ENCODE measurements around the gene PI4KB. TPM values are rescaled to one million over a fixed set of nuclear protein-coding genes. Genes with fewer than 3 reads are reported as not detected.

The PI4KB gene
- total RNA-seq, 4 donors from 2014 or later = 68.0 to 147 (median 83.7) TPM

- H3K36me3 ChIP-seq = peaks cover 0 to 70% (median 0%) of the 10 kb centered on the region in 3 donors
Observed at GRCh38 chr1:151312411-151312810, 14.8 kb downstream of the PI4KB start.

GRCh38 chr1:151311589-151312331 lies 15.5 kb downstream of the PI4KB start:
- Histone ChIP-seq H3K4me3 (no peak overlapping the region), H3K4me1 (peaks cover 0 to 42% (median 3%) of the 10 kb centered on the region in 4 donors), H3K36me3 (peaks cover 0 to 70% (median 0%) of the 10 kb centered on the region in 3 donors), H3K9me3 (no peaks in the 10 kb centered on the region), H3K27me3 (no peaks in the 10 kb centered on the region), H3K27ac (peak overlapping the region; percentile 17 to 92 (median 82))
- TF ChIP-seq, protein P1, sequence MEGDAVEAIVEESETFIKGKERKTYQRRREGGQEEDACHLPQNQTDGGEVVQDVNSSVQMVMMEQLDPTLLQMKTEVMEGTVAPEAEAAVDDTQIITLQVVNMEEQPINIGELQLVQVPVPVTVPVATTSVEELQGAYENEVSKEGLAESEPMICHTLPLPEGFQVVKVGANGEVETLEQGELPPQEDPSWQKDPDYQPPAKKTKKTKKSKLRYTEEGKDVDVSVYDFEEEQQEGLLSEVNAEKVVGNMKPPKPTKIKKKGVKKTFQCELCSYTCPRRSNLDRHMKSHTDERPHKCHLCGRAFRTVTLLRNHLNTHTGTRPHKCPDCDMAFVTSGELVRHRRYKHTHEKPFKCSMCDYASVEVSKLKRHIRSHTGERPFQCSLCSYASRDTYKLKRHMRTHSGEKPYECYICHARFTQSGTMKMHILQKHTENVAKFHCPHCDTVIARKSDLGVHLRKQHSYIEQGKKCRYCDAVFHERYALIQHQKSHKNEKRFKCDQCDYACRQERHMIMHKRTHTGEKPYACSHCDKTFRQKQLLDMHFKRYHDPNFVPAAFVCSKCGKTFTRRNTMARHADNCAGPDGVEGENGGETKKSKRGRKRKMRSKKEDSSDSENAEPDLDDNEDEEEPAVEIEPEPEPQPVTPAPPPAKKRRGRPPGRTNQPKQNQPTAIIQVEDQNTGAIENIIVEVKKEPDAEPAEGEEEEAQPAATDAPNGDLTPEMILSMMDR (IDR thresholded peaks at IDR 0.05) = no peak
- TF ChIP-seq POLR2A (IDR thresholded peaks at IDR 0.05) = no peak
- DNase-seq = peak; percentile 22 to 91 (median 63)

More at GRCh38 chr1:151312411-151312810, 14.8 kb downstream of the PI4KB start:
- H3K27me3 ChIP-seq = no peaks in the 10 kb centered on the region
- no peak overlapping the region for H3K4me3 ChIP-seq
- H3K9me3 ChIP-seq = no peaks in the 10 kb centered on the region
- no peak for TF ChIP-seq POLR2A (IDR thresholded peaks at IDR 0.05)
- H3K4me1 ChIP-seq = peaks cover 0 to 42% (median 3%) of the 10 kb centered on the region in 4 donors
- H3K27ac ChIP-seq = peak overlapping the region; percentile 6 to 92 (median 82)
- DNase-seq = no peak

DNA sequence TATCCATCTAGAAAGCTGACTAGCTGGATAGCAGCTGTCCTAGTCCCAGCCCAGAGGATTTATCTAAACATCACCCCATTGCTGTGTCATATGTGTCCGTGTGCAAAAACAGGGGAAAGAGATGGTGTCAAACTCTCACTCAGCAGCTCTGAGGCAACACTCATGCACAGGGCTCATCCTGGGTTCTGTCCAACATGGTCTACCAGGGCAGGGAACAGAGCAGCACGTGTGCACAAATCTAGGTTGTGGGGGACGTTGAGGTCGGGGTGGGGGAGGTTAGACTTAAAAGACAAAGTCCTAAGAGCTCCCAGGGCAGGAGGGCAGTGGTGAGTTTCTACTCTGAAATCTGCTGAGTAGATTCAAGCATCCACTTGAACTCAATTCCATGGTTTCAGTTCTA lies 16.2 kb downstream of the PI4KB start:
- Histone ChIP-seq H3K27ac (peak overlapping the region; percentile 17 to 92 (median 62)), H3K36me3 (peaks cover 0 to 70% (median 0%) of the 10 kb centered on the region in 3 donors), H3K4me3 (no peak overlapping the region), H3K27me3 (no peaks in the 10 kb centered on the region), H3K4me1 (peaks cover 0 to 42% (median 3%) of the 10 kb centered on the region in 4 donors), H3K9me3 (no peaks in the 10 kb centered on the region)
- TF ChIP-seq, protein P1 (IDR thresholded peaks at IDR 0.05) = no peak
- TF ChIP-seq POLR2A (IDR thresholded peaks at IDR 0.05) = no peak
- DNase-seq = no peak

- Histone ChIP-seq H3K4me3 (no peak overlapping the region), H3K4me1 (peaks cover 0 to 42% (median 3%) of the 10 kb centered on the region in 4 donors), H3K27me3 (no peaks in the 10 kb centered on the region), H3K9me3 (no peaks in the 10 kb centered on the region), H3K27ac (peak overlapping the region; percentile 39 to 92 (median 62)), H3K36me3 (peaks cover 0 to 70% (median 0%) of the 10 kb centered on the region in 3 donors)
- no peak for DNase-seq
- TF ChIP-seq POLR2A (IDR thresholded peaks at IDR 0.05) = no peak
- TF ChIP-seq, protein P1 (IDR thresholded peaks at IDR 0.05) = no peak
Observed at GRCh38 chr1:151309811-151310323, 17.3 kb downstream of the PI4KB start.

DNA sequence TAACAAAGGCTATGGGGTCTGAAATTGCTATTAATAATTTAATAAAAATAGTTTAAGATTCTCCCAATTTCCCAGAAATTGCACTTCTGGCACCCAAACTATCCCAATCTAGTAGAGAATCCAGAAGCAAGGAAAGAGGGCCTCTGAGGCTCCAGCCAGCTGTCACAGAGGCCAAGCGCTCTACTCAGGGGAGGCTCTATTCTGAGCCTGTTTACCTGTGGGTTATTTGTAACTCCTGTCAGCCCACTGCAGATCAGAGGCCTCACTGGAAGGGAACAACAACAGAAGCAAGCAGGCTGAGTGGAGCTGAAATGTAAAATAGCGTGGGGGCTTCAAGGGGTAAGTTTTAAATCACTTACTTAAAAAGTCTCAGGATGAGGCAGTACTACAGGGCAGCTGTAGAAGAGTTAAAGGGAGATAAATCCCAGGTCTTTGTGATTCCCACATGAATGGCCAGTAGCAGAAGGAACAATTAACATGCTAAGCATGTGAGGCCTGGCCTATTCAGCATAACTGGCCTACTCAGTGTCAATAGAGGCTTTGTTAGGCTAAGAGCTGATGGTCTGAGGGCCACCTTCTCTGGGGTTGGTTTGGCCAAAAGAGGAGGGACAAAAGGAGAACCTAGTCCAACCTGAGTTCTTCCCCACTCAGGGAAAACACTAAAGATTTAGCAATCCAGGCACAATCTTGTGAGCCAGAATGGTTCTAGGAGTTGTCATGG lies 32.3 kb downstream of the PI4KB start:
- Histone ChIP-seq H3K9me3 (no peaks in the 10 kb centered on the region), H3K27me3 (no peaks in the 10 kb centered on the region), H3K4me3 (no peak overlapping the region), H3K27ac (no peak overlapping the region), H3K4me1 (no peaks in the 10 kb centered on the region), H3K36me3 (peaks cover 0 to 99% (median 0%) of the 10 kb centered on the region in 3 donors)
- TF ChIP-seq, protein P1 (IDR thresholded peaks at IDR 0.05) = no peak
- TF ChIP-seq POLR2A (IDR thresholded peaks at IDR 0.05) = no peak
- no peak for DNase-seq
